ENCODE data around the gene NKTR. TPM values are rescaled to one million over a fixed set of nuclear protein-coding genes. Genes with fewer than 3 reads are reported as not detected.

Gene NKTR
- total RNA-seq, 6 experiments from 2014 or later, result 27.8 to 32.7 (median 30.9) TPM

GRCh38 chr3:42652251-42652610 is 51.7 kb downstream of the NKTR start:
- no peak for DNase-seq
- H3K9me3 Mint-ChIP-seq, result no peaks in the 10 kb centered on the region
- peaks cover 73% of the 10 kb centered on the region for H3K4me1 Mint-ChIP-seq (ENCODE audit: low read depth)
- no peak for TF ChIP-seq CTCF (IDR thresholded peaks at IDR 0.05)
- H3K36me3 Mint-ChIP-seq (ENCODE audit: low read depth), result peaks cover 18% of the 10 kb centered on the region; the same call in 1 of the 2 replicates
- peak overlapping the region; percentile 94 for H3K4me3 Mint-ChIP-seq
- peaks cover under 1% of the 10 kb centered on the region; the same call in 1 of the 2 replicates for H3K27me3 Mint-ChIP-seq (ENCODE audit: insufficient read depth)
- peak overlapping the region; percentile 86 for H3K27ac Mint-ChIP-seq

- Mint-ChIP-seq H3K9me3 (no peaks in the 10 kb centered on the region), H3K4me1 (ENCODE audit: low read depth) (peaks cover 72% of the 10 kb centered on the region), H3K4me3 (peak overlapping the region; percentile 94), H3K36me3 (ENCODE audit: low read depth) (peaks cover 17% of the 10 kb centered on the region; the same call in 1 of the 2 replicates), H3K27ac (peak overlapping the region; percentile 86), H3K27me3 (ENCODE audit: insufficient read depth) (peaks cover 2% of the 10 kb centered on the region; the same call in 1 of the 2 replicates)
- DNase-seq, result peak; percentile 74
- TF ChIP-seq CTCF (IDR thresholded peaks at IDR 0.05), result no peak
Observed at GRCh38 chr3:42652611-42653302, 52.3 kb downstream of the NKTR start.

- H3K4me1 Mint-ChIP-seq (ENCODE audit: low read depth), result peaks cover 67% of the 10 kb centered on the region
Observed at GRCh38 chr3:42653303-42653559, 52.7 kb downstream of the NKTR start.

GRCh38 chr3:42653560-42654330 is 53.3 kb downstream of the NKTR start, which contains the start of gene ZBTB47:
TSS of gene ZBTB47 (plus strand) at chr3:42653697. CDS start at chr3:42658356, 4,659 bp downstream.
- Mint-ChIP-seq H3K4me1 (ENCODE audit: low read depth) (peaks cover 65% of the 10 kb centered on the region), H3K4me3 (peak within 1 kb of the TSS; percentile 94), H3K9me3 (no peaks in the 10 kb centered on the region), H3K36me3 (ENCODE audit: low read depth) (peaks cover 15% of the 10 kb centered on the region; the same call in 1 of the 2 replicates), H3K27me3 (ENCODE audit: insufficient read depth) (peaks cover 2% of the 10 kb centered on the region; the same call in 1 of the 2 replicates), H3K27ac (peak within 1 kb of the TSS; percentile 86)
- no peak for DNase-seq
- TF ChIP-seq CTCF (IDR thresholded peaks at IDR 0.05), result no peak

More at GRCh38 chr3:42653303-42653559, 52.7 kb downstream of the NKTR start:
- Mint-ChIP-seq H3K4me3 (peak overlapping the region; percentile 94), H3K9me3 (no peaks in the 10 kb centered on the region), H3K36me3 (ENCODE audit: low read depth) (peaks cover 17% of the 10 kb centered on the region; the same call in 1 of the 2 replicates), H3K27me3 (ENCODE audit: insufficient read depth) (peaks cover 2% of the 10 kb centered on the region; the same call in 1 of the 2 replicates), H3K27ac (peak overlapping the region; percentile 86)
- no peak for DNase-seq
- no peak for TF ChIP-seq CTCF (IDR thresholded peaks at IDR 0.05)

- peaks cover 2% of the 10 kb centered on the region; the same call in 1 of the 2 replicates for H3K27me3 Mint-ChIP-seq (ENCODE audit: insufficient read depth)
- H3K4me1 Mint-ChIP-seq (ENCODE audit: low read depth), result peaks cover 56% of the 10 kb centered on the region
- H3K27ac Mint-ChIP-seq, result peak overlapping the region; percentile 61; the same call in 1 of the 2 replicates
- peaks cover 6% of the 10 kb centered on the region; the same call in 1 of the 2 replicates for H3K36me3 Mint-ChIP-seq (ENCODE audit: low read depth)
- peak overlapping the region; percentile 94 for H3K4me3 Mint-ChIP-seq
- H3K9me3 Mint-ChIP-seq, result no peaks in the 10 kb centered on the region
- peak; percentile 64 for TF ChIP-seq CTCF (IDR thresholded peaks at IDR 0.05)
- peak; percentile 22 for DNase-seq
Observed at GRCh38 chr3:42654331-42655201, 54.1 kb downstream of the NKTR start.
